NCI-H1417 treated with DMSO at 0.1 percent for 48 hours (cell line): ENCODE results near the gene GCNT4.
"Not testable (repeated sequence)": the region's sequence is repeated elsewhere in the genome, so short reads cannot be mapped to it uniquely, and the experiment has no call there.

Experiments
- DNase-seq: peaks from one replicate; lab custom pipeline; 2025; lab: John Stamatoyannopoulos, UW

The GCNT4 gene, protein sequence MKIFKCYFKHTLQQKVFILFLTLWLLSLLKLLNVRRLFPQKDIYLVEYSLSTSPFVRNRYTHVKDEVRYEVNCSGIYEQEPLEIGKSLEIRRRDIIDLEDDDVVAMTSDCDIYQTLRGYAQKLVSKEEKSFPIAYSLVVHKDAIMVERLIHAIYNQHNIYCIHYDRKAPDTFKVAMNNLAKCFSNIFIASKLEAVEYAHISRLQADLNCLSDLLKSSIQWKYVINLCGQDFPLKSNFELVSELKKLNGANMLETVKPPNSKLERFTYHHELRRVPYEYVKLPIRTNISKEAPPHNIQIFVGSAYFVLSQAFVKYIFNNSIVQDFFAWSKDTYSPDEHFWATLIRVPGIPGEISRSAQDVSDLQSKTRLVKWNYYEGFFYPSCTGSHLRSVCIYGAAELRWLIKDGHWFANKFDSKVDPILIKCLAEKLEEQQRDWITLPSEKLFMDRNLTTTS

DNA sequence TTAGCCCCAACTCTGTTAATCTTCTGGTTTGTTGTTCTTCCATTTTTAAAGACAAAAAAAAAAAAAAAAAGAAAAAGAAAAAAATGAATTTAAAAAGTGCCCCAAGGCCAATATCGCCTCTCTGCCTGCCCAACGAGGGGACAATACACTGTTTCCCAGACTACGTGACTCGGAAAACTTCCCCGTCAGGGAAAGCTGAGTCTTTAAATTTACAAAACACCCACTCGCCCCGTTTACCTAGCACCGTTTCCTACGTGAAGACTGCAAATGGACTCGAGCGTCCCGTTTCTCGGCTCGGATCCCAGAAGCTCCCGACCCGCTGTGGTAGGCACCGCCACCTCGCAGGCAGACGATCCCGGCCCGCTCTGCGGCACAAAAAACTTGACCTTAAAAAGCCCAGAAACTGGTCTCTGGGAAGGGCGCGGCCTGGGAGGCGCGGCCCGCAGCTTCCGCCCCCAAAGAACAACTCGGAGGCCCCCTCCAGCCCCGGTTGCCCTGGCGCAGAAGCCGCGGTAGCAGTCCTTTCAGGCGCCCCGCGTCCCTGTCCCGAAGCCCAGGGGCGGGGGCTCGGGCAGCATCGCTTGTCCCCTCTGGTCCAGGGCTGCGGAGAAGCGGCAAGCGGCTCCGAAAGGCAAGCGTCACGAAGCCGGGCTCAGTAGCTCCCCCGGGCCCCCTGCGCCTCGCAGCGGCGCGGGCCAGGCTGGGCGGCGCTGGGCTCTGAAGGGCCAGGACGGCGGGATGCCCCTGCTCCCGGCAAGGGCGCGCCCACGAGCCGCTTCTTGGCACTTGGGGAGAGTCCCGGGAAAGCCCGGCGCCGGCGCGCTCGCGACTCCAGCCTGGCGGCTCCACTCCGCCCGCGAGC lies at the start of gene GCNT4:
Gene GCNT4, minus strand, starts transcription at position 367 of the 862 bp plus-strand sequence. CDS start 22,521 bp downstream, outside the sequence.
- DNase-seq: no peak

DNA sequence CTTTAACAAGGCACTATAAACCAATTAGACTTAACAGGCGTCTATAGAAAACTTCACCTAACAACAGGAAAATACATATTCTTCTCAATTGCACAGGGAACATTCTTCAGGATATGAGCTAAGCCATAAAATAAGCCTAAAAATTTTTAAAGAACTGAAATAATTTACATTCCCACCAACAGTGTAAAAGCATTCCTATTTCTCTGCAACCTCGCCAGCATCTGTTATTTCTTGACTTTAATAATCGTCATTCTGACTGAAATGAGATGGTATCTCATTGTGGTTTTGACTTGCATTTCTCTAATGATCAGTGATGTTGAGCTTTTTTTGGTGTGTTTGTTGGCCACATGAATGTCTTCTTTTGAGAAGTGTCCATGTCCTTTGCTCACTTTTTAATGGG lies 43.6 kb upstream of the GCNT4 start:
- DNase-seq: not testable (repeated sequence)

DNA sequence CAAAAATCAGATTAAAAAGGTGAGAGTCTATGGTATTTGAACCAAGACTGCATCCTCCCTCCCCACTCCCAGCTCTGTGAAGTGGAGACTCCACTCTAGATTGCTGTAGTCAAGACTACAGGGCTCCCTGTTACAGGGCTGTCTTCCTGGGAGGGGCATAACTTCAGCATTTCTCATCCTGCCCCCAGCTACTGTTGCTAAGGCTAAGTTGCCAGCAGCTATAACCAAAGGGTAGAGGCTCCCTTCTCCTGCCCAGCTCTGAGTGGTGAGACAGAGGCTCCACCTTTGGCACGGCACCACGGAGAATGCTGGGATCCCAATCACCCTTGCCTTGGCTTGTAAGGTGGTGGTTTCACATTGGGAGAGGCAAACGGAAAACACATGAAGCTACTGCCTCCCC lies 39.2 kb upstream of the GCNT4 start:
- no peak for DNase-seq

DNA sequence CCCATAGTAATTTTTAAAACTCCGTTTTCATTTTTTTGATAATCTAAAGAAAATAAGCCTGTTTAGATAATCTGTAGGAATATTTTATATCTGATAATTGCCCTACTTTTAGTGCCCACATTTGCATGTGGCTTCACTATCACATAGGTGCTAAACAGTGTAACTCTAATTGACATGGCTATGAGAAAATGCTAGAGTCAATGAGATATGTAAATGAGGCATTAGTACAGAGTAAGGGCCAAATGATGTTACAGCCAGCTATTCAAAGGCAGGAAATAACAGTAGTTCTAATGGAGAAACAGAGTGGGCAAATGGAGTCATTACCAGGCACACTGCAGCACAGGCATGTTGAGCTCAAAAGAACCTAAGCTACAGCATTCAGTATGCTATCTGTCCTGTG lies 37.3 kb upstream of the GCNT4 start:
- DNase-seq: no peak

DNA sequence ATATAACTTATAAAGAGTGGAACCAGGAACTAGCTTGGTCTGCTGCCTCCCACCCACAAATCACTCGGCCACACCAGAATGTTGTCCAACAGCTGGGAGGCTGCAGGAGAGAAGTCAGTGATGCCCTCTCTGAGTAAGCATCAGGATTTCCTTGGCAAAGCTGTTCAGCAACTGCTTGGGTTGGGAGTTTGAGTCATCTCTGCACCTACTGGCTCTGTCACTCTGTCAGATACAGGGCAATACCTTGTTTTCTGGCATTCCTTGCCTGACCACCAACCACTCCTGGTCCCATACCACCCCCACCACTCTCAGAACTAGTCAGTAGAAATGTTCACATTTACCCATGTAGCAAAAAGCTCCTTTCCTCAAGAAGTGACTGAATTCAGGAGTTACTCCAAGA lies 36.8 kb upstream of the GCNT4 start:
- no peak for DNase-seq

DNA sequence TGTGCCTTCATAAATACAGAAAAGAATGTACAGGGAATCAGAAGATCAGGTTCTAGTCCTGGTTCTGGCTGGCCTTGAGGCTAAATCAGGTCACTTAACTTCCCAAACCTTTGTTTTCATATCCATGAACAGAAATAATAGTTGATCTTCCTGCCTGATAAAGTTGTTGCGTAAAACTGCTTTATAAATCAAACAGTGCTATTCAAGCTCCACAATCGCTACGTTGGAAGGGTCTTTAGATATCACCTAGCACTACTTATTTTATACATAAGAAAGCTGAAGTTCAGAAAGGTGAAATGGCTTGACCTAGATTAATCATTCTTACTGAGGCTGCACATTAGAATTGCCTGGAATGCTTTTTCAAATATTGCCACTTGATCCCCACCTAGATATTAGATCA lies 36.3 kb upstream of the GCNT4 start:
- DNase-seq: no peak

DNA sequence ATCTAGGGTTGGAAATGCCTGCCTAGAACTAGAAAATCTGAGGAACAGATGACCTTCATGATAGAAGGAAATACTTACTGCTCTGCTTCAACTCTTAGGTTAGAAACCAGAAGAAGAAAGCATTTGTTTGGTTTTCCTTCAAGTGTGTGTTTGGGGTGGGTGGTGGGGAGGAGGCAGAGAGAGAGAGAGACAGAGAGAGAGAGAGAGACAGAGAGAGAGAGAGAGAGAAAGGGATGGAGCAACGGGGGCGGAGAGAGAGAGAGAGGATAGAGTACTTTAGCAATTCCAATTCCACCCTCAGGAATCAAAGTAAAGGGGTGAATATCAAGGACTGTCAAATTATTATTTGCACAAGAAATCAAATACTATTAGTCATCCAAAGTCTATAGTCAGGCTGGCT lies 29.2 kb upstream of the GCNT4 start:
- DNase-seq: no peak

DNA sequence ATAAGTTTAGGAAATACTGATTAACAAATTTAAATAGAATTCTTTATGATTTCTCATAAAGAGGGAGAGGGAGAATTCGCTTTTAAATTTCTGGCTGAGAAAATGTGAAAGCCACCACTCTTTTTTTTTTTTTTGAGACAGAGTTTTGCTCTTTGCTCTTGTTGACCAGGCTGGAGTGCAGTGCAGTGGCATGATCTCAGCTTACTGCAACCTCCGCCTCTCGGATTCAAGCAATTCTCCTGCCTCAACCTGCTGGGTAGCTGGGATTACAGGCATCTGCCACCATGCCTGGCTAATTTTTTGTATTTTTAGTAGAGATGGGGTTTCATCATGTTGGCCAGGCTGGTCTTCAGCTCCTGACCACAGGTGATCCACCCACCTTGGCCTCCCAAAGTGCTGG lies 27.0 kb upstream of the GCNT4 start:
- not testable (repeated sequence) for DNase-seq

DNA sequence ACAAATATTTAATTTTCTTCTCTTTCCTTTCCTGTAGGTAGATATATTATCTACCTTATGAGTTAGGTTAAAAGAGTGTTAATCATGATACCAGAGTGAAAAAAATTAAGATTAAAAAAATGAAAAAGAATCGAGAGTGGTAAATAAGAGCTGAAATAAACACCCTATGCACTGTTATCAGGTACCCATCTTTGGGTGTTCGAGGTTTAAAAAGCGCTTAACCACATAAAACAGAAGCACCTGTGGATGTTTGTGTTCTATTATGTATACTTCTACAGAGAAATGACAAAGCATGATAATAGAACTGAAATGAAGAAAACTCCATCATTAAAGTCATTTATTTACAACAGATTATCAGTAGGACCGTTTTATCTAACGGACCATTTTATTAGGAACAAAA lies 25.7 kb upstream of the GCNT4 start:
- no peak for DNase-seq

DNA sequence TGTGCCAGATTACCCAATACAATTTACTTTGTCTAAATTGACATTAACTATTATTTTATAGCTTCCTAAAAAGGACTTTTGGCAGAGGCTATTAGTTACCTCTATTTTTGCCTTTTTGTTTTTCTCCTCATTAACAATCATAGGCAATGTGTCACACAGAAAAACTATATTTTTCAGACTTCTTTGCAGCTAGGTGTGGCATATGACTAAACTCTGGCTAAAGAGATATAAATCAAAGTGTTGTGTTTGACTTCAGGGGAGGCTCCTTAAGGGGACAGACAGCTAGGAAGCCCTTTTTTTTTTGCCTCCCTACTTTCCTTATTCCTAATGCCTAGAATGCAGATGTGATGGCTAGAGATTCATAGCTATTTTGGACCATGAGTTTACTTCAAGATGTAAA lies 19.7 kb upstream of the GCNT4 start:
- no peak for DNase-seq

DNA sequence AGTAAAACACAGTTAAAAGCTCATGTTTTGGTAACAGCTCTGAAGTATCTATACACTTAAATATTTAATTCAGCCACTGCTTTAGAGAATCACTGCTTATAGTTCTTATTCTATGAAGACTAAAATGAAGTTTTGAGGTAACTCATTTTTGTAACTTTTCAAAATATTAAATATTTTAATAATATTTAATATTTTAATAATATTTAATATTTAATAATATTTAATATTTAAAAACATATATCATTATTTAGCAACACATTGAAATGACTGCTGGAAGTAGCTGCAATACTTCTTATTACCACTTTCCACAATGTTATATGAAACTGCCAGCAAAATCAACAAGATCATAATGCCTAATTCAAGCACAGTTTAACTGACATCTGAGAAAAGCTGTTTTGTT lies 18.7 kb upstream of the GCNT4 start:
- DNase-seq: no peak

DNA sequence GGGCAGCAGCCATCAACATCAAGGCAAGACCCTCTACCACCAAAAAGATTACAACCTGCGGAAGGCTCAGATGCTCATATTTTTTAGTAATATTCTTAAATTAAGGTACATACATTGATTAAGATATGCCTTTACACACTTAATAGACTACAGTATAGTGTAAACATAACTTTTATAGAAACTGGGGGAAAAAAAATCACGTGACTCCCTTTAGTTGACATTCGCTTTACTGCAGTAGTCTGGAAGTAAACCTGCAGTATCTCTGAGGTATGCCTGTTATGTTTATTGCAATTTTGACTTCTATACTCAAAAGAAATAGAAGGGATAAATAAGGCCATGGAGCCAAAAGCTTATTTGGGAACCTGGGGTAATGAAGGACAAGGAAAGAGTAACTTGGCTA lies 15.1 kb upstream of the GCNT4 start:
- no peak for DNase-seq

DNA sequence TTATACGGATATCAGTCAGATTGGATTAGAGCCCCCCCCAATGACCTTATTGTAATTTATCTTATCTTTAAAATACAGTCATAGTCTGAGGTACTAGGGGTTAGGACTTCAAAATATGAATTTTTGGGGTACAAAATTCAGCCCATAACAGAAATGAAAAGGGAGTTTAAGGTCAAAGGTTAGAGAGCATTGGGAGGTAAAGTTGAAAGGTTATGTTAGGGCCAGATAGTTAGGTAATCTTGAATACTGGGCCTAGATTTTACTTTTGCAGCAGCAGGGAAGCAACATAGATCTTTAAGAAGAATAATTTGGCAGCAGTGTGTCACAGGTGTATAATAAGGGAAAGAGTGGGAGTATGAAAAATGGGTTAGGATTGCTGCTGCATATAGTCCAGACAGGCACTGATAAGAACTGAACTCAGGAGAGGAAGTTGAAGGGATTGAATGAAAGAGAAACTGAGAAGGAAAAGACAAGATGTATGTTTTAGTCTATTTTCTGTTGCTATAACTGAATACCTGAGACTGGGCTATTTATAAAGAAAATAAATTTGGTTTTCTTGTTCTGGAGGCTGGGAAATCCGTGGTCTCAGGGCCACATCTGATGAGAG lies 10.7 kb upstream of the GCNT4 start:
- no peak for DNase-seq

DNA sequence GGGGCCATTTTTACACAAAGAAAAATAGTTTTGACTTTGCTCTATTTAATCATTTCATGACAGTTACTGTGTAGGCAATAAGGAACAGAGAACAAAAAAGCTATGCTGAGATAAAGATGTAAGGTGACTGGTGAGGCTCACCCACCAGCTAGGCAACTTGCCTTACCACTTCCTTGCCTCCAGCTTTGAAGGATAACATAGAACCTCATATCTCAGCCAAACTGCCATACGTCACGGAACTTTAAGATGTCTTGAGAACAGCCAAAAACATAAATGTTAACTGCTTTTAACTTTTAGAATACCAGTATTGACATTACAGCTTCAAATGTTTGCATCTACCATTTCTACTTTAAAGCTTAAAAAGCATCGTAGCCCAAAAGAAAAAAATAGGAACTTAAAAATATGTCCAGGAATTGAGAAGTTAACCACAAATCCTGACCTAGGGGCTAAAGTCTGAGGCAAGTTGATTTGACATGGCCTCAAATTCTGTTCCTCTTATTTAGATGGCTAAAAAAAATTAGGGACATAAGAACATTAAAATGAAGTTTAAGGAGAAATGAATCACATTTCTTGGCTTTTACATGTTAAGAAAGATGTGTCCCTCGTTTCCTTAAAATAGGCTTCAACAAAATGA lies 7.7 kb upstream of the GCNT4 start:
- no peak for DNase-seq

DNA sequence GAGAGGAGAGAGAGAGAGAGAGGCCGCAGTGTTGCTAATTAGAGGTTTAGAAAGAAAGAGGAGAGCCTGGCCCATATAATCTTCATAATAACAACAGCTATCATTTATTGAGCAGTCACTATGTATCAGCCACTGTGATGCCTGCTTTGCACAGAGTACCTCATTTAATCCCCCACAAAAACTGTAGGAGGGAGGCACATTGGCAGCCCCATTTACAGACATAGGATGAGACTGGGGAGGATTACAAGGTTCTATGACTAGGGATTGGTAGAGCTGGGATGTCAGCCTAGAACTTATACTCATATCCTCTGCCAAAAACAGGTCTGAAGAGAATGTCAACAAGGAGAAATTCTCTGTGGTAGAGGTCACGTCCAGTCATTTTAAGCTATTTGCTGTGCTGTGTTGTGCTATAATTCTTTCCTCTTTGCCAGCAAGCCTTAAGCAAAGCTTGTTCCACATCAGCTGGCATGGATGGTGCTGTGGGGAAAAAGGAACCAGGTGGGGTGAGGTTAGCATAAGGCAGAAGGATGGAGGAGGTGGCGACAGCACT lies 6.7 kb upstream of the GCNT4 start:
- DNase-seq: no peak

DNA sequence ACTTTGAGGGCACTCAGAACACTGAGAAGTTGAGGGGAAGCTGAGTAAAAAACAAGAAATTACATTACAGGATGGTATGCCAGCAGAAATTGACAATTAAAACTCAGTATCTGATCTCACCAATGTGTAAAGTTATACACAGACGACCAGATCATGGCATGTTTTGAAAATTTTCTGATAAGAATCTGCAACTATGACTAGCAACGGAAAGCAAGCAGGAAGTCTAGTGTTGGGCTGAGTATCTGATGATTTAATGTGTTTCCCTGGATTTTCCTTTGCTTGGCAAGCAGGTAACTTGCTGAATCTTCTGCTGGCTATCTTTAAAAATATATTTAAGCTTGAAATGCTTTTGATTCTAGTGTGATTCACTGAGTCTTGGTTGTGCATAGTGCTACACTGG lies 5.2 kb upstream of the GCNT4 start:
- no peak for DNase-seq

DNA sequence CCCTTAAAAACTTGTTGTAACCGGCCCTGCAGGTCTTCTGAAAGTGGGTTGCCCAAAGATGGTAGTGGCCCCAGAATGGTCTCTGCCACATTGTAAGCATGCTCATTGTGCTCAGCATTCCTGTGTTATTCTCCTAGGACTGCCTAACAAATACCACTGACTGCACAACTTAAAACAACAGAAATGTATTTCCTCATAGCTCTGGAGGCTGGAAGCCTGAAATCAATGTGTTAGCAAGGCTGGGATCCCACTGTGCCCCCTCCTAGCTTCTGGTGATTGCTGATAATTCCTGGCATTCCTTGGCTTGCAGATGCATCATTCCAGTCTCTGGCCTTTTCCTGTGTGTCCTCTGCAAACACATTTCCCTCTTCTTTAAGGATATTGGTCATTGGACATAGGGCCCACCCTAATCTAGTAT lies 3.4 kb upstream of the GCNT4 start:
- no peak for DNase-seq

DNA sequence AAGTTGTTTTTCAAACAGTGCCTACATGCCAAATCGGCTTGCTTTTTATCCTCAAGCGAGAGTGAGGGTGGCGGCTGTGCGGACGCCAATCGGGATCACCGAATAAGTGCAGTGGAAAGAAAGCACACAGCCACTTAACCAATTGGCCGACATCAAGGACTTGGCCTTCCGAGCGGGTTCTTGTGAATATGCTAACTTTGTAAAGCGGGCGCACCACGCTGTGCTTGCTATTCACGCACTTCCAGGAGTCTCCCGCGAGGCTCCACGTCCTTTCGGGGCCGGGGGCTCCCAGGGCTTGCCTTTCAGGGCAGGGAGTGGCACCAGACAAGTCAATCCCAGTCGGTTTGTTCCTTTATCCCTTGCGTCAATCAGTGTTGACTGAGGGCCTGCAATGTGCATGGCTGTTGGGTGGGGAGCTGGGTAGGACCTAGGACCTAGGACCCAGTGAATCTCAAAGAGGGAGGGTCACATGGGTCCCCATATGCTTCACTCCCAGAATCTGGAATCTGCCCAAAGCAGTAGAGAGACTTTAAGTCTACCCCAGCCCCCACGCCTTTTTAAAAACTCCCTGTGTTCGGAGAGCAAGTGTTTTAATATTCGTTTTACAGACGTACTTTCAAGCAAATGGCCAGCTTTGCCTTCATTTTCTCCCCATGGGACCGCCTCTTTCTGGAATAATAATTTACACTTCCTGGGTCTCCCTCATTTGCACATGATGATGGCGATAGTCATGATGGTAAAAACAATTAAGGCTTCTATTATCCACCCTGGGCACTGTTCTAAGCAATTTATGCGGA lies 2.0 kb upstream of the GCNT4 start:
- DNase-seq: no peak

DNA sequence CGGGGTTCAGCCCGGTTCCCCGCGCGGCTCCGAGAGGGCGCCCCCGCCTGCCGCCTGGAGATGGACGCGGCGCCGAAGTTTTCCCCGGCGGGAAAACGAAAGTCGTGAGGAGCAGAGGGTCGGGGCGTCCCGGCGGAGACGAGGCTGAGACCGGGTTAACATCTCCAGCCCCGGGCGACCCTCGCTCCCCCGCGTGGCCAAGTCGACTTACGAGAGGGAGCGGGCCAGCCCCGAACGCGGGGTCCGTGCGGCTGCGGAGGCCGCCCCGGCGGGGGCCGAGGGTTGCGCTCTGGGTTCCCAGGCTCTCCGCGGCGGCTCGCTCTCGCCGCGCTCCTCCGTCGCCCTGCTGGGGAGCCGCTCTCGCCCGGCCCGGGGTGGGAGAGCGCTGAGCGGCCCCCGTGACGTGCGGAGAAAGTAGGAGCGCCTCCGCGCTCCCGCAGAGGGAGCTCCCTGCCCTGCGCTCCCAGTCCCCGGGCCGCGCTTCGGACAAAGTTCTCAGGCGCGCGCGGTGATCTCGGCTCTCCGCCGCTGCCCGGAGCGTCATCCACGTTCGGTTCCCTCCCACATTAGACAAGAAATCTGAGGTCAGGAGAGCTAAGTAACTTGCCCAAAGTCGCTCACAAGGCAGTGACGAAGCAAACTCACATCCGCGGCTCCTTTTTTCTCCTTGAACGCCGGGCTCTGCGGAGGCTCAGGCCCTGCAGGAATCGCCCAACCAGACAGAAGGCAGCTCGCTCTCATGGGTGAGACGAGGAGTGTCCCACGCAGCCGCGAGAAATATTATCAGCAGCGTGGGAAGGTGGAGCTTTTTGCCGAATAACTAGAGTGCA lies 1.2 kb upstream of the GCNT4 start:
- DNase-seq: no peak

DNA sequence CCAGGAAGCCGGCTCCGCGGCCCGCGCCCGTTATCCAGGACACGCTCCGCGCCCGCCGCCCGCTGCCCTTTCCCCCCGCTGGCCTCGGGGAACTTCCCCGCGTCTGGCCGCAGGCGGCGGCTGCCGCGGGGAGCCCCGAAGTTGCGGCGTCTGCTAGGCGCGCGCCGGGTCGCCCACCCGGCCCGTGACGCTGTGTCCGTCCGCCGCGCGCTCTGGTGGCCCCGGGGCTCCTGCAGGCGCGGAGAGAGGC lies 621 bp upstream of the GCNT4 start:
- no peak for DNase-seq
